ENCODE measurements around the gene RRBP1. TPM values are rescaled to one million over a fixed set of nuclear protein-coding genes. Genes with fewer than 3 reads are reported as not detected.

The RRBP1 gene
- total and polyA plus RNA-seq, 4 donors, result 53.2 to 89.2 (median 56.7) TPM

DNA sequence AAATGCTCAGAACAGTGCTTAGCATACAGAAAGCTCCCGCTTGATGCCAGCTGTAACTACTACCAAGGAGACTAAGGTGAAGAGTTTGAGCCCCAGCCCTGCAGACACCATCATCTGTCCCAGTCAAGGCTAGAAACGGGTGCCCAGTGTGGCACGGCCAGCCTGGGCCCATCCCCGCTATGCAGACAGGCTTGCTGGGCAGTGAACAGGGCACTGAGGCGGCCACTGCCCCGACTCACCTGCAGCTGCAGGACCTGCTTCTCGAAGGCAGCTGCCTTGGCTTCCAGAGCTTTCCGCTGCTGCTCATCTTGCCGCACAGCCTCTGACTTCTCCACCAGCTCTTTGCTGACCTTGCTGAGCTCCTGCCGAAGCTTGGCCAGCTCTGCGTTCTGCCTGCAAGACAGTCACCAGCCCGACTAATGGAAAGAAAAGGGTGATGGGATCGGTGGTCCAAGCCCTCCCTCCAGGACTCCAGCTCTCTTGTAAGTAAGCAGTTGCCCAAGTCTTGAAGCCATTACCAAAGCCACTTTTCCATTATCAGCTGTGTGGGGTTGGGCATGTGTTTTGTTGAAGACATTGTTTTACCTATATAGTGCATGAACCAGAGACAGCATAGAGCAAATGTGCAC, 48.7 kb downstream of the RRBP1 start:
- DNase-seq (ENCODE audit: low read depth in 4 of 6, low spot score in 6 of 6), result no peak
- H3K36me3 ChIP-seq (ENCODE audit: control insufficient read depth, insufficient read depth, low read length), result peaks cover 72% of the 10 kb centered on the region
- WGBS (ENCODE audit: insufficient coverage), result 91% methylated on average over 13 of the region's 13 CpGs

DNA sequence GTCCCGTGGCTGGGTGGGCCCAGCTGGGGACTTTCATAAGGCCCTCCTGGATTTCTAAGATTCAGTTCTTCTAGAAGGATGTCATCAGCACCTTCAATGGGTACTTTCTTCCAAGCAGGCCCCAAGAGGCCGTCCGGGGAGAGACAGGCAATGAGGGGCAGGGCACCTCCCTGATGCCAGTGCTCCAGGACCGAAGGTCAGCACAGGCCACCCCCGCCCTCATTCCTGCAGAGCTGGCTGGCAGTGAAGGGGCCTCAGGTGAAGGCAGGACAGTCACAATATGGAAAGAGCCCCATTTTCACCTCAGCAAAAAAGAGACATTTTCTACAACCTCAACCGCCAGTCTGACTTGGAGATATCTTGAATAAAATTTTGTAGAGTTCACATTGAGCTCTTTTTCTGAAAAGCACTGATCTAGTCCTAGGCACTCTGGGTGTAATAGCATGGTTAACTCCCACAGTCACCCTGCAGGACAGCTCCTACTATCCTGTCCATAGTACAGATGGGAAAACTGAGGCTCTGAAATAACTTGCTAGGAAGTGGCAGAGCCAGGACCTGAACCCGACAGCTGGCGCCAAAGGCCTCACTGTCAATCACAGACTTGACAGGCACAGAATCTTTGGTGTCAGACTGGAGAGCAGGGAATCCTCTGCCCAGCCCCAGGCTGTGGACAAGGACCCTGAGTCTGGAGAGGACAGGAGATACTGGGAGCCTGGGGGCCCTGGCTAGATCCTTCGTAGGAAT, 50.3 kb downstream of the RRBP1 start:
- Histone ChIP-seq H3K4me1 (ENCODE audit: control insufficient read depth, insufficient read depth, low read length) (peaks cover 37% of the 10 kb centered on the region), H3K4me3 (ENCODE audit: low read depth, low read length) (no peak overlapping the region), H3K36me3 (ENCODE audit: control insufficient read depth, insufficient read depth, low read length) (peaks cover 85% of the 10 kb centered on the region), H3K27me3 (ENCODE audit: control insufficient read depth, insufficient read depth, low read length) (no peaks in the 10 kb centered on the region), H3K27ac (ENCODE audit: low read depth, low read length) (no peak overlapping the region), H3K9me3 (ENCODE audit: control insufficient read depth, insufficient read depth, low read length) (no peaks in the 10 kb centered on the region)
- DNase-seq (ENCODE audit: low read depth in 4 of 6, low spot score in 6 of 6), result no peak
- WGBS (ENCODE audit: insufficient coverage), result 92% methylated on average over 8 of the region's 9 CpGs

More for the DNA sequence above, 48.7 kb downstream of the RRBP1 start:
- no peaks in the 10 kb centered on the region for H3K27me3 ChIP-seq (ENCODE audit: control insufficient read depth, insufficient read depth, low read length)
- no peak overlapping the region for H3K27ac ChIP-seq (ENCODE audit: low read depth, low read length)
- peaks cover 53% of the 10 kb centered on the region for H3K4me1 ChIP-seq (ENCODE audit: control insufficient read depth, insufficient read depth, low read length)
- H3K9me3 ChIP-seq (ENCODE audit: control insufficient read depth, insufficient read depth, low read length), result no peaks in the 10 kb centered on the region
- no peak overlapping the region for H3K4me3 ChIP-seq (ENCODE audit: low read depth, low read length)

DNA sequence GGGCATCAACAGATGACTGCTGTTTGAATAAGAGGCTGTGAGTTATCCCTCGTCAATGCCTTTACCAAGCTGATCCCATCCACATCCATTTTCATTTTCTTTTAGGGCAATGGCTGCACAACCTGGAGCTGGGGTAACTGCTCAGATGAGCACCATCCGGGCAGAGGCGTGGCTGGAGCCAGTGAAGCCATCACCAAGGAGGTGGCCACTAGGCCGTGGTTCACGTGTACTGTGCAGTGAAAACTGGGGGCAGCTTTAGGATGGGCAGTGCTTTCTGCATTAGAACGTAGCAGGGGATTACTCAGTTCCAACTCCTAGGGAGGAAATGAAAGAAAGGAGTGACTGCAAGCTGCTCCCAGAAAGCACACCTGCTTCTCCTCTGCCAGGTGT, 51.2 kb downstream of the RRBP1 start:
- Histone ChIP-seq H3K4me3 (ENCODE audit: low read depth, low read length) (no peak overlapping the region), H3K36me3 (ENCODE audit: control insufficient read depth, insufficient read depth, low read length) (peaks cover 85% of the 10 kb centered on the region), H3K9me3 (ENCODE audit: control insufficient read depth, insufficient read depth, low read length) (no peaks in the 10 kb centered on the region), H3K27ac (ENCODE audit: low read depth, low read length) (no peak overlapping the region), H3K4me1 (ENCODE audit: control insufficient read depth, insufficient read depth, low read length) (peaks cover 28% of the 10 kb centered on the region), H3K27me3 (ENCODE audit: control insufficient read depth, insufficient read depth, low read length) (no peaks in the 10 kb centered on the region)
- 96% methylated on average over 4 of the region's 6 CpGs for WGBS (ENCODE audit: insufficient coverage)
- no peak for DNase-seq (ENCODE audit: low read depth in 4 of 6, low spot score in 6 of 6)

DNA sequence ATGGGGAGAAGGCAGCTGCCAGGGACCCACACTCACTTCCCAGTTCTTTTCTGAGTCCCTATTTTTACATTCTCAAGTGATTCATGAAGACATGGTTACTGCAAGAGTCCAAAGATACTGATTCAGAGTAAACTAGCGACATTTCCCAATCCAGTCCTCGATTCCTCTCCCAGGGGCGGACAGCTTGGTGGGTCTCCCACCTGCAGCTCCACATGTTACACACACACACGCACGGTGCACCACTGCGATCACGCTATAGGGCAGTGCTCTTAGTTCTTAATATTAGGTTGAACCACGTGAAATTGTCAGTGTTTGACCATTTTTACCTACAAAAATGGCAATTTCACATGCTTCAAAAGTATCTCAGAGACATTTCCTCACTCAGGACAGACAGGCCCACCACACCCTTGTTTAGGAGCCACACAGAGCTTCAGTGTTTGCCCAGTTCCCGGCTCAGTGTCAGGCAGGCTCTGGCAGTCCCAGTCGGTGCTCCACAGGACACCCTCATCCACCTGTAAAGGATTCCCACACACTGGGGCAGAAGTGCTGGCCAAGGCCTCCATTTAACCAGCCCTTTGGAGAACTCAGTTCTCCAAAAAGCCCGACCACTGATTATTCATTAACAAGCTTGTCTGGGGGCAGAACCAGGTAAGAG, 51.8 kb downstream of the RRBP1 start:
- Histone ChIP-seq H3K27ac (ENCODE audit: low read depth, low read length) (no peak overlapping the region), H3K27me3 (ENCODE audit: control insufficient read depth, insufficient read depth, low read length) (no peaks in the 10 kb centered on the region), H3K36me3 (ENCODE audit: control insufficient read depth, insufficient read depth, low read length) (peaks cover 87% of the 10 kb centered on the region), H3K9me3 (ENCODE audit: control insufficient read depth, insufficient read depth, low read length) (no peaks in the 10 kb centered on the region), H3K4me1 (ENCODE audit: control insufficient read depth, insufficient read depth, low read length) (peaks cover 23% of the 10 kb centered on the region), H3K4me3 (ENCODE audit: low read depth, low read length) (no peak overlapping the region)
- no peak for DNase-seq (ENCODE audit: low read depth in 4 of 6, low spot score in 6 of 6)
- 94% methylated on average over 10 of the region's 11 CpGs for WGBS (ENCODE audit: insufficient coverage)

DNA sequence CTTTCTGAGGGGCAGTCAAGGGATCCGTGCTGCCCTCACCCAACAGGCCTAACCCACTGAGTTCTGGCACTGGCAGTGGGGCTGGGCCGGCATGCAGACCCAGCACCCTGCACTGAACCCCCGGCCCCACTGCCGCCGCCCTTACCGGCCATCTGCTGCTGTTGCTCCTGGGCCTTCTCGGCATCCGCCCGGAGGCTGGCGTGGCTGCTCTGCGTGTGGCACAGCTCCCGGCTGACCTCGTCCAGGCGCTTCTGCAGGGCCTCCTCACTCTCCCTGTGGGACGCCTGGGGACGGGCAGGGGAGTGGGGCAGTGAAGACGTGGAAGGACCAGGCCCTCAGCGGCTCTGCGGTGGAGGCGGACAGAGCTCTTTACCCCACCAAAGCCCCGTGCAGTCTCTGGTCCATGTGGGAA, 52.4 kb downstream of the RRBP1 start:
- H3K27ac ChIP-seq (ENCODE audit: low read depth, low read length), result no peak overlapping the region
- WGBS (ENCODE audit: insufficient coverage), result 92% methylated on average over 21 of the region's 21 CpGs
- no peaks in the 10 kb centered on the region for H3K27me3 ChIP-seq (ENCODE audit: control insufficient read depth, insufficient read depth, low read length)
- no peak for DNase-seq (ENCODE audit: low read depth in 4 of 6, low spot score in 6 of 6)
- H3K9me3 ChIP-seq (ENCODE audit: control insufficient read depth, insufficient read depth, low read length), result no peaks in the 10 kb centered on the region
- no peak overlapping the region for H3K4me3 ChIP-seq (ENCODE audit: low read depth, low read length)
- peaks cover 17% of the 10 kb centered on the region for H3K4me1 ChIP-seq (ENCODE audit: control insufficient read depth, insufficient read depth, low read length)
- peaks cover 87% of the 10 kb centered on the region for H3K36me3 ChIP-seq (ENCODE audit: control insufficient read depth, insufficient read depth, low read length)

DNA sequence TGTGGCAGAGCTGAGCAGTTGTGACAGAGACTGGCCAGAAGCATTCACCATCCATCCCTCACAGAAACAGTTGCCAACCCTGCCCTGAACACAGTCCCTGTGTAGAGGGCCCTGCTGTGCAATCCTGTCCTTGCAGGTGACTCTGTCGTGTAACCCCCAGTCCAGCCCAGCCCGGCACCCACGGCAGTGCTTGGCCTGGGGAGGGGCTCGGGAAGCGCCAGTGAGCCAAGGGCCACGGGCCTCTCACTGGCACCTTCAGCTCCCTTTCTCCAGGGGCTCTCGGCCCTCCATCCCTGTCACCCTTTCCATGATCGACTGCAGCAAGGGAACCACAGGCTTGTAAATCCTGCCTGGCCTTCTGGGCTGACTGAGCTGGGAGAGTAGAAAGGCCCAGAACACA, 53.0 kb downstream of the RRBP1 start:
- H3K4me3 ChIP-seq (ENCODE audit: low read depth, low read length), result no peak overlapping the region
- H3K27me3 ChIP-seq (ENCODE audit: control insufficient read depth, insufficient read depth, low read length), result no peaks in the 10 kb centered on the region
- peaks cover 87% of the 10 kb centered on the region for H3K36me3 ChIP-seq (ENCODE audit: control insufficient read depth, insufficient read depth, low read length)
- H3K27ac ChIP-seq (ENCODE audit: low read depth, low read length), result no peak overlapping the region
- 91% methylated on average over 8 of the region's 8 CpGs for WGBS (ENCODE audit: insufficient coverage)
- H3K4me1 ChIP-seq (ENCODE audit: control insufficient read depth, insufficient read depth, low read length), result peaks cover 10% of the 10 kb centered on the region
- no peak for DNase-seq (ENCODE audit: low read depth in 4 of 6, low spot score in 6 of 6)
- H3K9me3 ChIP-seq (ENCODE audit: control insufficient read depth, insufficient read depth, low read length), result no peaks in the 10 kb centered on the region

DNA sequence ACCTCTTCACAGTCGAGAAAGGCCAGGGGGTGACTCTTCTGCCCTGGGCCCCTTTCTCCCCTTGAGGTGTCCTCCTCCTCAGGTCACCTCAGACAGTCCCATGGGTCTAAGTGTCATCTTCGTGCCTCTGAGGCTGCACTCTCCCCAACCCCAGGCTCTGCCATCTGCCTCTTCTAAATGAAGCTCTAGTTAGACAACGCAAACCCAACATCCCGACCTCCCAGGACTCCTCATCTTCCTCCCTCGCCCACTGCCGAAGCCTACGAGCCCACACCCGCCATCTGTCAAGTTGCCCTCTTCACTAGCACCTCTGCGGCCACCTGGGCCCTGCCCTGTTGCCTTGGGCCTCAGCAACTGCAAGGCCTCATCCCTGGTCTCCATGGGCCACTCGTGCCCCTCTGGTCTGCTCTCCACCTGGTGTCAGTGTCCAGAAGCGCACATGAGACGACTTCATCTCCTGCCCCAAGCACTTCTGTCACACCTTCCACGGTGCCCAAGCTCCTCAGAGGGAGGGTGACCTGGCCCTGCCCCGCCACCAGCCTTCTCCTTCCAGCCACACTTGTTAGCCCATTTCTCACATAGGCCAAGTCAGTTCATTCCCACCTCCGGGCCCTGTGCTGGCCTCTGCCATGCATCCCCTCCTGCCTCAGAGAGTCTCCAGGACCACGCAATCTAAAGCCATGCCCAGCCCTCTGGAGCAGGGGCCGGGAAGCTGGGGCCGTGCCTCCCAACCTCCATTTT, 53.8 kb downstream of the RRBP1 start:
- Histone ChIP-seq H3K27ac (ENCODE audit: low read depth, low read length) (no peak overlapping the region), H3K36me3 (ENCODE audit: control insufficient read depth, insufficient read depth, low read length) (peaks cover 88% of the 10 kb centered on the region), H3K4me1 (ENCODE audit: control insufficient read depth, insufficient read depth, low read length) (peaks cover 7% of the 10 kb centered on the region), H3K27me3 (ENCODE audit: control insufficient read depth, insufficient read depth, low read length) (no peaks in the 10 kb centered on the region), H3K9me3 (ENCODE audit: control insufficient read depth, insufficient read depth, low read length) (no peaks in the 10 kb centered on the region), H3K4me3 (ENCODE audit: low read depth, low read length) (no peak overlapping the region)
- WGBS (ENCODE audit: insufficient coverage), result 94% methylated on average over 18 of the region's 18 CpGs
- DNase-seq (ENCODE audit: low read depth in 4 of 6, low spot score in 6 of 6), result no peak

DNA sequence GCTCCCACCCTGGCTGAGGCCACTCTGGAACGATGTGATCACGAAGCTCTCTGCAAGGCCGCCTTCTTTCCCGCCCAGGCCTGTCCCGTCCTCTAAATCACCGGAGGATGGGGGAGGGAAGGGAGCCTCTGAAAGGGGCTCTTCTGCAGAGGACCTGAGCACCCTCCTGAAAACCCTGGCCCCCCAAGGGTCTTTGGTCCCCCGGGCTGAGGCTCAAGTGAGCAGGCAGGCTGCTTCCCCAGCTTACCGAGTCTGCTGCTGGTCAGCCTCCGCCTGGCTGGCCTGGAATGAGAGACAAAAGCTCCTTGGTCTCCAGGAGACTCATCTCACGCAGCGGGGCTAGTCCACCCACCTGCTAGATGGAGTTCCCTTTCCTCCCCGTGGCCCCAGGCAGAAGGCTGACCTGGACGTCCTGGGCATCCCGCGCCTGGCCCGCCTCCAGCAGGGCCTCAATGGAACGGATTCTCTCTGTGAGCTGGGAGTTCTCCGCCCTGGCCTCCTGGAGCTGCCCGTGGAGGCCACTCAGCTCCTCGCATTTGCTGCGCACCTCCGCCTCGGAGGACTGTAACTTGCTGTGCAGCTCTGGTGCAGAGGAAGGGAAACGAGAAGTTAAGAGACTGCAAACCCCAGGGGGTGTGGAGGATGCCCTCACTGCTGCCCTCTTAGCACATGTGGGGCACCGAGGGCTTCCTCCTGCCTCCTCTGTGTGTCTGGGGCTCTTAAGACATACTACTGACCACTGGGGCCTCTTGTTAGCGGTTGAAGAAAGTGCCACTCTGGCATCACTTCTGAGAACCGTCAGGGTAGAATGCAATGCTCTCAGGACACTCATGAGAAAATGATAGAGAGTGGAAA, 54.7 kb downstream of the RRBP1 start:
- 80% methylated on average over 21 of the region's 27 CpGs for WGBS (ENCODE audit: insufficient coverage)
- no peak overlapping the region for H3K4me3 ChIP-seq (ENCODE audit: low read depth, low read length)
- H3K4me1 ChIP-seq (ENCODE audit: control insufficient read depth, insufficient read depth, low read length), result peaks cover 7% of the 10 kb centered on the region
- no peak overlapping the region for H3K27ac ChIP-seq (ENCODE audit: low read depth, low read length)
- H3K9me3 ChIP-seq (ENCODE audit: control insufficient read depth, insufficient read depth, low read length), result no peaks in the 10 kb centered on the region
- no peak for DNase-seq (ENCODE audit: low read depth in 4 of 6, low spot score in 6 of 6)
- no peaks in the 10 kb centered on the region for H3K27me3 ChIP-seq (ENCODE audit: control insufficient read depth, insufficient read depth, low read length)
- H3K36me3 ChIP-seq (ENCODE audit: control insufficient read depth, insufficient read depth, low read length), result peaks cover 89% of the 10 kb centered on the region

Measured in spinal cord (tissue), 10 donors.